DMS 273 (cell line): Measurements from ENCODE around the gene TBC1D22A.
A peak's percentile ranks its signal among the peaks of the same experiment; 100 is the strongest.

Experiments used
- DNase-seq: peaks from one replicate; lab custom pipeline; 2025; ENCODE audit not compliant: unreplicated experiment; lab: John Stamatoyannopoulos, UW

The TBC1D22A gene

GRCh38 chr22:46923394-46923793, 160.9 kb downstream of the TBC1D22A start:
- no peak for DNase-seq

DNA sequence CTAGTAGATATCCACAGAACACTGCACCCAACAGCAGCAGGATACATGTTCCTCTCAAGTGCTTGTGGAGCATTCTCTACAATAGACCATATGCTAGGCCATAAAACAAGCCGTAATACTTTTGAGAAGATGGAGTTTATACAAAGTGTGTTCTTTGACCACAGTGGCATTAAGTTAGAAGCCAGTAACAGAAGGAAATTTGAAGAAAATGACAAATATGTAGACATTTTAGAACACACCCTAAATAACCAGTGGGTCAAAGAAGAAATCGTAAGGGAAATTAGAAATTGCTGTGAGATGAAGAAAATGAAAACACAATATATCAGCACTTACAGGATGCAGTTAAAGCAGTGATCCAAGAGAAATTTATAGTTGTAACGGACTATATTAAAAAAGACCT, 163.4 kb downstream of the TBC1D22A start:
- DNase-seq = no peak

DNA sequence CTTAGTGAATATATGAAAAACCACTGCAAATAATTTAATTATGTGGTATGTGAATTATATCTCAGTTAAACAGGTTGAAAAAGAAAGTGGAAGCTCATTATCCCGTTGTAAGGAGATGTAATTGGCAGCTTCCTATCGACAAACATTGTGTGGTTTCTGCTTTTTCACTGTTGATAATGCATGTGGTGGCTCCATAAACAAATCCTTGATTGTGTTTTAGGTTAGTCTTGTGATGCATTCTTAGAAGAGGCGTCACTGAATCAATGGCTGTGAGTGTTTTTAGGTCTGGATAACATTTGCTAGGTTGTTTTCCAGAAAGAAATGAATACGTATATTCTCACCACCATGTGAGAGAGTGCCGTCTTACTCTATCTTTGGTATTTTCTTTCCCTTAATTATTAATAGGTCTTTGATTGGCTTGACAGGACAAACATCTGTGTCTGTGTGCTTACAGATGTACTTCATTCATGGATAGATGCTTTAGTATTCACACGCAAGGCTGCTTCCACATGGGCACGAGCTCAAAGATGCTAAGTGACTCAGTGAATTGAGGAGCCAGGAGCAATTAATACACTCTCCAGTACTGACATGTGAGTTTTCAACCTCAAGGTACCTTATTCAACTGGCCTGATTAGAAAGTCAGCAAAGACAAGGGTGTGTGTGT, 166.7 kb downstream of the TBC1D22A start:
- no peak for DNase-seq

DNA sequence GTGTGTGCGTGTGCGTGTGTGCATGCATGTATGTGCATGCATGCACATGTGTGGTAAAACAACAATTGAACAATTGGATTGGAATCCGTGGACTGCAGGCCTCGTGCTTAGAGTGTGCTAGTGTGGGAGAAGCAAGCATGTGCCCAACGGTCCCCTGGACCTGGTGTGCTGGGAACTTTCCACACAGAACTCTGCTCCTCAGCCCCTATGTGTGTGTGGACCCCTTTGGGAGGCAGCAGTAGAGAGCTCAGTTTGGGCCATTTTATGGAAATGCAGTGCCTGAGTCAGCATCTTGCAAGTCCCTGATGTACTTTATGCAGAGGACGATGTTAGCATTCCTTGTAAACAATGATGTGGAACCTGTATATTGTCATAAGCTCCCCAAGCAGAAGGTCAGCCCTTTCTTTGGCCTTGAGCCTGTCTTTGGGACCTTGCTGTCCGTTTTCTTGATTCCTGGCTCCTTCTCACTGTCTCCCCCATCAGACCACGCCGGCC, 167.3 kb downstream of the TBC1D22A start:
- DNase-seq = no peak

- no peak for DNase-seq
Measured at GRCh38 chr22:46931414-46931813, 169.0 kb downstream of the TBC1D22A start.

DNA sequence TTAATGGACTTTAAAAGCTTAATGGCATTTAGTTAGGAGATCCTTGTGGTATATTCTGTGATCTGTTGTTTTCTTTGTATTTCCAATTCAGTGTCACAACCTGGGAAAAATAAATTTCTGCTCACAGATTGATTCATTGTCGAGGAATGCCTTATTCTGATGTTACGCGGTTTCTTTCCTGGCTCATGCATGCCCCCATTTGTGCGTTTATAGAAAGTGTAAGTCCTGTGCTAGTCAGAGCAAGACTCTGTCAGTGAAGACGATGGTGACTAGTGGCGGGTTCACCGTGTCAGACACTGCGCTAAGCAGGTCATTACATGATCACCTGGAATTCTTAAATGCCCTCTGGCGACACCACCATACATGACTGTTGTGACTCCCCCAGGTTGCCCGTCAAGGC, 169.4 kb downstream of the TBC1D22A start:
- DNase-seq = no peak

GRCh38 chr22:46933040-46933930, 170.8 kb downstream of the TBC1D22A start:
- DNase-seq = no peak

DNA sequence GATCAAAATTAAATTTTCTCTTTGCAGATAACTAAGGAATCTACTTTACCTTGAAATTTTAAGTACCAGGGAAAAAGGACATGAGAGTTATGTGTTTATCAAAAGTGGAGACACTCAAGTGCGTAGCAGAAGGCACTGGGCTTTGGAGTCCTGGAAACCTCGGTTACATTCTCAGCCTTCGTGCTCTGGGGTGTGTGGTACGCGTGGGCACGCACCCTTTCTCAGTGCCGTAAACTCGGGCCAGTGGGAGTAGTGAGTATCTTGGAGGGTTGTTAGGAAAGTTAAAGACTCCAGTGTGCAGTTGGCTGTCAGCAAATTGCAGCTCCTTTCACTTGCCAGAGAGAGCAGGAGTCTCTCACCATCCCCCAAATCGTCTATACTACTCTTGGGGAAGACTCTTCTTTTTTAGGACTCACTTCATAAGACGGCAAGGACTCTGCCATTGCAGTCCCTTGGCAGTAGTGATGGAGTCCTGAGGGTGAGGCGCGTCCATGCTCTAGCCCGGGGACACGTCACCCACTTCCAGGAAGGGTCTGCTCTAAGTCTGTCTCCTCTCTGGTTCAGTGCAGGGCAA, 171.8 kb downstream of the TBC1D22A start:
- no peak for DNase-seq

DNA sequence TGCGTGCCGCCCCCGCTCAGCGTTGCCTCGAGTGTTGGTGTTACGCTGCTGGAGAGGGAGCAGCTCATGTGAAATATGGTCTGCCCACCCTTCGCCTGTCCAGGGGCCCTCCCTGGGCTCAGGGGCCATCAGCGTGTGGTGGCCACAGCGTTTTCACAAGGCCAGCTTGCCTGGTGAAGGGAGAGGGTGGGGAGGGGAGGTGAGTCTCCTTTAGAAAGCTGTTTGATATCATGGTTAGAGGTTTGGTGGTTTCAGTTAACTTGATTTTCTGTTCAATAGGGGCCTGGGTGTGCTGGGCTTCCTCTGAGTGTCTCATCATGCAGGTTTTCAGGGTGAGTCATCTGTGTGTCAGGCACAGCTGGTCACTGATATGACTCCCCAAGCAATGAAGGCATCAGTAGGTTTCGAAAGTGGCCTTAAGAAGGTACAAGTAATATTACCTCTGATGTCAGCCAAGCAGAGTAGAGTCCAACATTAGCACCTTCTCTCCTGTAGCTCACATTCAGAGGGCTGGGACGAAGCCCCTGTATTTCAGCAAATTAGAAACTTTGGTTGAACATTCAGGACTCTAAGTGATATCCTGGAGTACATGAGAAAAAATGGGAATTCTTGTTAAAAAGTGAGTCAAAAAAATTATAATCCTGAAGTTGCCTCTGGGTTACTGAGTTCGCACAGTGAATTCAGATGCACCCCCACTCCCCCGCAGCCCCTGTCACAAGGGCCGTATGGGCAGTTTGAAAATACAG, 172.5 kb downstream of the TBC1D22A start:
- no peak for DNase-seq

DNA sequence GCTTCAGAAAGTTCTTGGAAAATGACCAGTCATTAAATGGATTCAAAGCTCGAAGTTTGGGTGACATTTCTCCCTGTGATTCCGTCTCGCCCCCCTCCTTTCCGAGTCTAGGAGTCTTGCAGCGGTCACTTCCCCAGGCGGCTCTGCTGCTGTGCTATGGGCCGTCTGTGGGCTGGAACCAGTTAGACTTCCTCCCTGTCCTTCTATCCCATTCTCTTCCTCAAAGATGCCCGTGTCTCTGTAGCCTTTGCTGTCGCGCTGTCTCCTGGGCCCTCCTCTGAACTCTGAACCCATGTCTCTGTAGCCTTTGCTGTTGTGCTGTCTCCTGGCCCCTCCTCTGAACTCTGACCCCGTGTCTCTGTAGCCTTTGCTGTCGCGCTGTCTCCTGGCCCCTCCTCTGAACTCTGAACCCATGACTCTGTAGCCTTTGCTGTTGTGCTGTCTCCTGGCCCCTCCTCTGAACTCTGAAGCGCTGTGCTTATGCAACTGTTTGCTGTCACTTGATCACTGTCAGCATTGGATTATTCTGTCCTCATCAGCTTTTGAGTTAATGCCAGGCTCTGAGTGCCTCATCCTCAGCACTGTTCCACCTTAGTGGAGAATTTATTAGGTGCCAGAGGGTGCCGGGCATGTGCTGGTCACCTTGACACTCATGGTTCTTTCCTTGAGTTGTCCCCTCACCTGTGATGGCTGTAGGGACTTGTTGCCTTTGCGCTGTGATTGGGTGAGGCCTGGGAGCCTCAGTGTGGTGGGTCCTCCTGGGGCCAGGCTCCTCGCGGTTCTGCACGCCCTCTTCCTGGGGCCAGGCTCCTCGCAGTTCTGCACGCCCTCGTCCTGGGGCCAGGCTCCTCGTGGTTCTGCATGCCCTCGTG, 173.3 kb downstream of the TBC1D22A start:
- no peak for DNase-seq

- DNase-seq = peak; percentile 23
Measured at GRCh38 chr22:46936378-46936903, 174.0 kb downstream of the TBC1D22A start.

DNA sequence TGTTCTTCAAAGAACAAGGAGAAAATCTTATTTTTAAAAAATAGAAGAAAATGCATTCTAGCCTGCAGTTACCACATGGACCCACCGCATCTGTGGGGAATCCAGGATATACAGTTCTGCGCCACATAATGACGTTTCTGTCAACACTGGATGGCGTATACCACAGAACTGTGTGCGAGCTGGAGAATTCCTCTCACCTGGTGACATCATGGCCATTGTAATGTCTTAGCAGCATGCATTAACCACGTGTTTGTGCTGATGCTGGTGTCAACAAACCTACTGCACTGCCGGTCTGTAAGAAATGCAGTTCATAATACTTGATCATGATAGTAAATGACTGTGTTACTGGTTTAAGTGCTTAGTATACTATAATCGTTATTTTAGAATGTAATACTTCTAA, 174.7 kb downstream of the TBC1D22A start:
- DNase-seq = no peak

GRCh38 chr22:46937939-46938338, 175.5 kb downstream of the TBC1D22A start:
- DNase-seq = no peak

DNA sequence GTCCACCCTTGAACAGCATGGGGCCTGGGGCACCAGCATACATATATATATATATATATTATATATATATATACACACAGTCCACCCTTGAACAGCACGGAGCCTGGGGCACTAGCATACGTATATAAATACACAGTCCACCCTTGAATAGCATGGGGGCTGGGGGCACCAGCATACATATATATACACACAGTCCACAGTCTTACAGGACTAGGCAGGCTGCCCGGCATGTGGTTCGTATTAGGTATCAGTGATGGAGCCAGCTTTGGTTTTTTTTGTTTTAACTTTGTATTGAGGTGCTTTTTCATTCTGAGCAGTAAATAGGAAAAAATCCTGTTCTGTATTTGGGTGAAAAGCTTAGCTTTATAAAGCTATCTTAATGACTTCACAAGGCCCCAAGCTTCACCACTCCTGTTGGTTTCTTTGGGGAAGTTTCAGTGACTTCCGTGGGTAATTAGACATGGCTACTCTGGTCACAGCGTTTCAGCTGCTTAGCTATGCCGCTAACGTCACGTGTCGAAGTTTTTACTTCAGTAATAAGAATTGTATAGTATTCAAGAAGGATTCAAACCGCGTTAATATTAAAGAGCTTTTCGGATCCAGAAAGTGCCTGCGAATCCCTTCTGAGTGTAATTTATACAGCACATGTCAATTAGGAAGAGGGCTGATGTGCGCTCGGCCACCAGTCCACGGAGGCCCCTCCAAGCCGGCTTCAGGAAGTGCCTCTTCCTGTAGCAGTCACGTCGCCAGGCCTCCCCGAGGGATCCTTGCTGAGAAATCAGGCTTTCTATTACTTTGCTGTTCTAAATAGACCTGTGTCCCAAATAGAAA, 179.7 kb downstream of the TBC1D22A start:
- DNase-seq = no peak

- DNase-seq = peak; percentile 2
Measured at GRCh38 chr22:46942799-46943785, 180.6 kb downstream of the TBC1D22A start.

- no peak for DNase-seq
Measured at GRCh38 chr22:46945481-46945880, 183.0 kb downstream of the TBC1D22A start.

DNA sequence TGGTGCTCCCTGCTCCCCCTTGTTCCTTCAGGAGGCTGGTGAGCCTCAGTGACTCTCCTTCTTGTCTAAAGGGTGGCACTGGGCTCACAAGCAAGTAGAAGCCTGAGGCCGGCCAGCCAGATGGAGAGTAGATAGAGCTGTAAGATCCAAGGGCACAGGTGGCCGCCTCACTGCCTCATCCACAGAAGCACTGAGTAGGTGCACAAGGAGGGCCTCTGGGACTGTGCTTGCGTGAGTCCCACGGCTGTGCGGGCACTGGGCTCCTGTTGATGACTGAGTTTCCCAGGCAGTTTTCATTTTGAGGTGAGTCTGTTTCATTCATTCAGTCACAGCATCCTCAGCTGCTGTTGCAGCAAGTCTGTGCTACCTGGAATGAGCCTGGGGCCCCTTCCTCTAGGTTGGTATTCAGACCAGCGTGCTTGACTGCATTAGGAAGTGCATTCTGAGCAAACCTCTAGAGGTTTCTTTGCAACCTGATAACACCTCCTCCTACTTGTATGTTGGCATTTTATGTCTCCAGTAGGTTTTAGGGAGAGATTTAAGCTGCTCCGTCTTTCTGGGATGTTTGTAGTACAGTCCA, 184.0 kb downstream of the TBC1D22A start:
- DNase-seq = no peak
